ENCODE measurements around the gene CSNK2A2. TPM values are rescaled to one million over a fixed set of nuclear protein-coding genes. Genes with fewer than 3 reads are reported as not detected.

Gene CSNK2A2
- total RNA-seq, 1 donor from 2014 or later, result 35.5 TPM

DNA sequence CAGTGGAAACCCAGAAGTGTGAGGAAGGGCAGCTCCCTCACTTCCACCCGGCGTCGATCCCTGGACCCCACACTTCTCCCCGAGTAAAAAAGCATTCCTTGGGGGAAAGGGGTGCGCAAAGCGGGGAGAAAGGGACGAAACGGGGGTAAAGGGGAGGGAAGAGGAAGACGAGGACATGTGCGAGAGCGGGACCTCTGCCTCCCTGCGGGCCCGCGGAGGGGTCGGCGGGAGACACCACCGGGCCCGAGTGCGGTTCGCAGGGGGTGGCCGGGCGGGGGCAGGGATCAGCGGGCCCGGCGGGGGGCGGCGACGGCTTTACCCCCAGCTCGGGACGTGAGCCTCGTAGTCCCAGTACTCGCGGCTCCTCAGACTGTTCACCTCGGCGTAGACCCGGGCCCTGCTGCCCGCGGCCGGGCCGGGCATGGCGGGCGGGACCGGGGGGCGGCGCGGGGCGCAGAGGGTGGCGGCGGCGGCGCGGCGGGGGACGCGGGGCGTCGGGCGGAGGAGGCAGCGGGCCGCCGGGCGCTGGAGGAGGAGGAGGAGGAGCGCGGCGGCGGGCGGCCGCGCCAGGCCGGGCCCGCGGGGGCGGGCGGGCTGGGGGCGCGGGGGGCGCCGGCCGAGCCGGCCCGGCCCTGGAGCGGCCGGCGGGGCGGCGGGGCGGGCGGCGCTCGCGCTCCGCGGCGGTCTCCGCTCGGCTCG lies 443 bp downstream of the CSNK2A2 start:
- FAIRE-seq, result no peak
- Histone ChIP-seq H3K36me3 (ENCODE audit: control insufficient read depth, insufficient read depth, low read length) (peaks cover 7% of the 10 kb centered on the region), H3K4me3 (ENCODE audit: low read depth, low read length) (peak overlapping the region; percentile 56), H3K27me3 (ENCODE audit: control insufficient read depth, insufficient read depth, low read length) (no peaks in the 10 kb centered on the region)
- no peak for DNase-seq (ENCODE audit: low read depth)
- TF ChIP-seq, protein P1, sequence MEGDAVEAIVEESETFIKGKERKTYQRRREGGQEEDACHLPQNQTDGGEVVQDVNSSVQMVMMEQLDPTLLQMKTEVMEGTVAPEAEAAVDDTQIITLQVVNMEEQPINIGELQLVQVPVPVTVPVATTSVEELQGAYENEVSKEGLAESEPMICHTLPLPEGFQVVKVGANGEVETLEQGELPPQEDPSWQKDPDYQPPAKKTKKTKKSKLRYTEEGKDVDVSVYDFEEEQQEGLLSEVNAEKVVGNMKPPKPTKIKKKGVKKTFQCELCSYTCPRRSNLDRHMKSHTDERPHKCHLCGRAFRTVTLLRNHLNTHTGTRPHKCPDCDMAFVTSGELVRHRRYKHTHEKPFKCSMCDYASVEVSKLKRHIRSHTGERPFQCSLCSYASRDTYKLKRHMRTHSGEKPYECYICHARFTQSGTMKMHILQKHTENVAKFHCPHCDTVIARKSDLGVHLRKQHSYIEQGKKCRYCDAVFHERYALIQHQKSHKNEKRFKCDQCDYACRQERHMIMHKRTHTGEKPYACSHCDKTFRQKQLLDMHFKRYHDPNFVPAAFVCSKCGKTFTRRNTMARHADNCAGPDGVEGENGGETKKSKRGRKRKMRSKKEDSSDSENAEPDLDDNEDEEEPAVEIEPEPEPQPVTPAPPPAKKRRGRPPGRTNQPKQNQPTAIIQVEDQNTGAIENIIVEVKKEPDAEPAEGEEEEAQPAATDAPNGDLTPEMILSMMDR (IDR thresholded peaks at IDR 0.05; ENCODE audit: insufficient read depth, low read length, severe bottlenecking), result no peak

DNA sequence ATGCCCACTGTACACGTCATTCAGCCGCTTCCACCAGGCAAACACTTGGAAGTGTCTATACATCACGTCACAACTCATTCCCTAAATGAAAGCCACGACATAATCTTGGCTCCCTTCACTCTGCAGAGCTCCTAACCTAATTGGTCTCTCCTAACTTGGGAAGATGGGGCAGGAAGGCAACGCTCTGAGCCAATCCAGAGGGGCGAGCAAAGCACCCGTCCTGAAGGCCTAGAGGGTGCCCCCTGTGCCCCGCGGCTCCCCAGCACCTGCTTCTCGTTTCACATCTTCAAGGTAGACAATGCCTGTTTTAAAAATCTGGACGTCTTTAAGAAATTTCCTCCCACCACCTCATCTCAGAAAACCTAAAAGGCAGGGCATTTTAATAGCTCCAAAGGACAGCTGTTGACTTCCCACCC lies 1.0 kb downstream of the CSNK2A2 start:
- Histone ChIP-seq H3K4me3 (ENCODE audit: low read depth, low read length) (peak overlapping the region; percentile 56), H3K27me3 (ENCODE audit: control insufficient read depth, insufficient read depth, low read length) (no peaks in the 10 kb centered on the region), H3K36me3 (ENCODE audit: control insufficient read depth, insufficient read depth, low read length) (peaks cover 7% of the 10 kb centered on the region)
- no peak for FAIRE-seq
- TF ChIP-seq, protein P1 (IDR thresholded peaks at IDR 0.05; ENCODE audit: insufficient read depth, low read length, severe bottlenecking), result no peak
- DNase-seq (ENCODE audit: low read depth), result peak; percentile 30

DNA sequence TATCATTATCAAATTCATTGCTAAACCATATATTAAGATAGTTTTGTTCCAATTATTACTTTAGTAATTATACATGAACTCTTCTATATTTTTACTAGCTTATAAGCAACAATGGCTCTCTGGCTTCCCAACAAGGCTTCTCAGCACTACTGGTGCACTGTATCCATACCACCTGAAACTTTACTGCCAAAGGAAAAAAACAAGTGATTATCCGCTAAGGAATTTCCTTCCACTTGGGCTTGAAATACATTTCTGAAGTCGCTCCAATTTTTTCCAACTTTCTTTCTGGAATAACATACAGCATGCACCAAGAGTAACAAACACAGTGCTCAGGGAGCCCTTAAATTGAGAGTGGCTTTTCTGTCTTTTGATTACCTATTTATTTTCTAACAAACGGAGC lies 2.1 kb downstream of the CSNK2A2 start:
- peaks cover 7% of the 10 kb centered on the region for H3K36me3 ChIP-seq (ENCODE audit: control insufficient read depth, insufficient read depth, low read length)
- DNase-seq (ENCODE audit: low read depth) (no peak), FAIRE-seq (no peak)
- H3K27me3 ChIP-seq (ENCODE audit: control insufficient read depth, insufficient read depth, low read length), result no peaks in the 10 kb centered on the region
- TF ChIP-seq, protein P1 (IDR thresholded peaks at IDR 0.05; ENCODE audit: insufficient read depth, low read length, severe bottlenecking), result no peak
- no peak overlapping the region for H3K4me3 ChIP-seq (ENCODE audit: low read depth, low read length)

DNA sequence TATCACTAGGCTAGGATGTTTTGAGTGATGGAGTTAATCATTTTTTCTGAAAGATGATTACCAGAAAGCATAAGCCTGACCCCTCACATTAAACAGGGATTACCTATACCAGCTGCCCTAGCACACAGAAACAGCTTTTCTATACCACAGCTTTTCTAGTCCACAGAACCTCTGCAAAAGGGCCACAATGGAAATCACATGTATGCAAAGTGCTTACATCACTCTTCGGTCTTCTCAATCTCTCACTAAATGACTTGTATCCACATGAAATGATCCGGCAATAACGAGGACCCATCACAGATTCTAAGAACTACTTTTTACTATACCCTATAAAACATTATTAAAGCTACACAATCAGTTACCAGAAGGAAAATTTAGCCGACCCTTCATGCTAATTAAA lies 2.6 kb downstream of the CSNK2A2 start:
- Histone ChIP-seq H3K4me3 (ENCODE audit: low read depth, low read length) (no peak overlapping the region), H3K27me3 (ENCODE audit: control insufficient read depth, insufficient read depth, low read length) (no peaks in the 10 kb centered on the region), H3K36me3 (ENCODE audit: control insufficient read depth, insufficient read depth, low read length) (peaks cover 7% of the 10 kb centered on the region)
- DNase-seq (ENCODE audit: low read depth) (no peak), FAIRE-seq (no peak)
- TF ChIP-seq, protein P1 (IDR thresholded peaks at IDR 0.05; ENCODE audit: insufficient read depth, low read length, severe bottlenecking), result no peak

DNA sequence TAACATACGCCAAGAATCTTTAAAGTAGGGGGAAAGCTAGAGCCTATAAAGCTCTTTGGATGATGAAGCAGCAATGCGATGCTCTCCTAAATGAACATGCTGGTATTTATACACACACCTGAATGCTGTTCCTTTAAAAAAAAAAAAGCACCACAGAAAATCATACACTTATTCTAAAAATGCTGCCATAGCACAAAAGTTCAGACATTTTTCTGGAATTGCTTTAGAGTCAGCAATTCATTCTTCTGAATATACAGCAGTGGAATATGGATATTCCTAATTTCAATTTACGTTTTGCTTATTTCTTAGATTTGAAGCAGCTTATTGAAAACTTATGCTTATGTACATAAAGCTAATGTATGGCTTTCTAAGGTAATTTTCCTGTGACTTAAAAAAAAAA lies 3.1 kb downstream of the CSNK2A2 start:
- TF ChIP-seq, protein P1 (IDR thresholded peaks at IDR 0.05; ENCODE audit: insufficient read depth, low read length, severe bottlenecking), result no peak
- no peaks in the 10 kb centered on the region for H3K27me3 ChIP-seq (ENCODE audit: control insufficient read depth, insufficient read depth, low read length)
- no peak overlapping the region for H3K4me3 ChIP-seq (ENCODE audit: low read depth, low read length)
- H3K36me3 ChIP-seq (ENCODE audit: control insufficient read depth, insufficient read depth, low read length), result peaks cover 7% of the 10 kb centered on the region
- FAIRE-seq, result no peak
- no peak for DNase-seq (ENCODE audit: low read depth)
